Subcutaneous adipose tissue (tissue), 4 donors: ENCODE measurements around the gene MEF2D. TPM values are rescaled to one million over a fixed set of nuclear protein-coding genes. Genes with fewer than 3 reads are reported as not detected.

Experiments
- small RNA-seq: library from RNA; depleted of rRNA; stranded (forward); fragments of <200 nt; gene quantifications from one replicate; pipeline ENCODE3, GENCODE V24; 2016
- total RNA-seq, 4 donors: library from RNA; depleted of rRNA; stranded (reverse); fragments of >200 nt; gene quantifications; one replicate each; pipeline ENCODE4 v1.1.0, GENCODE V29; 2016
- TF ChIP-seq, protein P1 (sequence below): fragments of 450-650 bp; IDR thresholded peaks from one replicate; pipeline ENCODE4 v1.5.1; 2016; ENCODE audit warnings: low read depth, mild to moderate bottlenecking, control low read depth, antibody characterized with exemption, moderate library complexity

MEF2D gene
- total RNA-seq, 4 donors from 2014 or later = 18.9 to 46.5 (median 24.8) TPM

- TF ChIP-seq, protein P1, sequence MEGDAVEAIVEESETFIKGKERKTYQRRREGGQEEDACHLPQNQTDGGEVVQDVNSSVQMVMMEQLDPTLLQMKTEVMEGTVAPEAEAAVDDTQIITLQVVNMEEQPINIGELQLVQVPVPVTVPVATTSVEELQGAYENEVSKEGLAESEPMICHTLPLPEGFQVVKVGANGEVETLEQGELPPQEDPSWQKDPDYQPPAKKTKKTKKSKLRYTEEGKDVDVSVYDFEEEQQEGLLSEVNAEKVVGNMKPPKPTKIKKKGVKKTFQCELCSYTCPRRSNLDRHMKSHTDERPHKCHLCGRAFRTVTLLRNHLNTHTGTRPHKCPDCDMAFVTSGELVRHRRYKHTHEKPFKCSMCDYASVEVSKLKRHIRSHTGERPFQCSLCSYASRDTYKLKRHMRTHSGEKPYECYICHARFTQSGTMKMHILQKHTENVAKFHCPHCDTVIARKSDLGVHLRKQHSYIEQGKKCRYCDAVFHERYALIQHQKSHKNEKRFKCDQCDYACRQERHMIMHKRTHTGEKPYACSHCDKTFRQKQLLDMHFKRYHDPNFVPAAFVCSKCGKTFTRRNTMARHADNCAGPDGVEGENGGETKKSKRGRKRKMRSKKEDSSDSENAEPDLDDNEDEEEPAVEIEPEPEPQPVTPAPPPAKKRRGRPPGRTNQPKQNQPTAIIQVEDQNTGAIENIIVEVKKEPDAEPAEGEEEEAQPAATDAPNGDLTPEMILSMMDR = no peak
Observed at GRCh38 chr1:156414461-156415064, 86.0 kb downstream of the MEF2D start.

Small RNAs within 50 kb of the gene (small RNA-seq; reads per million reads assigned to genes)
- gene MIR9-1 (not detected), gene RF00019 (0.49 reads per million)

Other genes with a start within 250 kb of the MEF2D start
- gene SMG5, start 217.9 kb downstream of the MEF2D start, total RNA-seq = 10 to 100 TPM; 26.6 to 48.6 (median 37.3) TPM
- 1 to 10 TPM in 3 of 4 donors, not detected in 1; 1.0 to 2.3 (median 2.2) TPM for gene TMEM79, start 216.4 kb downstream of the MEF2D start, total RNA-seq
- 10 to 100 TPM; 34.9 to 84.3 (median 48.3) TPM for gene GLMP, start 205.1 kb downstream of the MEF2D start, total RNA-seq
- gene VHLL, start 201.5 kb downstream of the MEF2D start, total RNA-seq = not detected
- 100 to 1,000 TPM; 125 to 195 (median 140) TPM for gene CCT3, start 162.5 kb downstream of the MEF2D start, total RNA-seq
- not detected for gene TSACC, start 162.2 kb downstream of the MEF2D start, total RNA-seq
- gene RHBG, start 131.6 kb downstream of the MEF2D start, total RNA-seq = not detected
- gene IQGAP3, start 71.8 kb upstream of the MEF2D start, total RNA-seq = 1 to 10 TPM in 2 of 4 donors, under 1 TPM in 1, not detected in 1; 0.57 to 2.5 (median 2.0) TPM
- gene TTC24, start 78.9 kb upstream of the MEF2D start, total RNA-seq = not detected
- gene NAXE, start 91.0 kb upstream of the MEF2D start, total RNA-seq = 10 to 100 TPM; 45.8 to 61.1 (median 49.7) TPM
- 10 to 100 TPM; 10.7 to 35.1 (median 21.4) TPM for gene GPATCH4, start 100.7 kb upstream of the MEF2D start, total RNA-seq
- 1 to 10 TPM in 2 of 4 donors, not detected in 2; 1.5 to 1.7 TPM for gene HAPLN2, start 118.6 kb upstream of the MEF2D start, total RNA-seq
- gene BCAN, start 141.3 kb upstream of the MEF2D start, total RNA-seq = not detected
- 10 to 100 TPM in 3 of 4 donors, 1 to 10 TPM in 1; 7.8 to 28.8 (median 13.5) TPM for gene NES, start 176.6 kb upstream of the MEF2D start, total RNA-seq
- gene CRABP2, start 204.8 kb upstream of the MEF2D start, total RNA-seq = 10 to 100 TPM in 1 of 4 donors, 1 to 10 TPM in 3; 2.4 to 16.5 (median 4.0) TPM
- gene METTL25B, start 227.7 kb upstream of the MEF2D start, total RNA-seq = 10 to 100 TPM; 20.5 to 29.2 (median 23.0) TPM
- gene ISG20L2, start 228.0 kb upstream of the MEF2D start, total RNA-seq = 10 to 100 TPM; 10.9 to 21.5 (median 13.5) TPM
- 10 to 100 TPM; 53.0 to 84.5 (median 74.0) TPM for gene MRPL24, start 240.3 kb upstream of the MEF2D start, total RNA-seq